ENCODE data around the gene ZNF575.

The ZNF575 gene

GRCh38 chr19:43532962-43533545, at the start of gene ZNF575:
Gene ZNF575, plus strand, starts transcription at chr19:43533188. Its CDS starts 1,235 bp downstream, at chr19:43534423.
- DNase-seq (ENCODE audit: low read depth): peak; percentile 93

GRCh38 chr19:43483281-43483680, 49.7 kb upstream of the ZNF575 start:
- DNase-seq (ENCODE audit: low read depth): no peak

GRCh38 chr19:43485951-43486350, 47.0 kb upstream of the ZNF575 start:
- no peak for DNase-seq (ENCODE audit: low read depth)

GRCh38 chr19:43486412-43486811, 46.6 kb upstream of the ZNF575 start:
- no peak for DNase-seq (ENCODE audit: low read depth)

- no peak for DNase-seq (ENCODE audit: low read depth)
Observed at GRCh38 chr19:43488179-43488578, 44.8 kb upstream of the ZNF575 start.

GRCh38 chr19:43489310-43489709, 43.7 kb upstream of the ZNF575 start:
- DNase-seq (ENCODE audit: low read depth): no peak

GRCh38 chr19:43489979-43490599, 42.9 kb upstream of the ZNF575 start:
- DNase-seq (ENCODE audit: low read depth): no peak

- DNase-seq (ENCODE audit: low read depth): no peak
Observed at GRCh38 chr19:43490759-43491158, 42.2 kb upstream of the ZNF575 start.

GRCh38 chr19:43495082-43495481, 37.9 kb upstream of the ZNF575 start:
- DNase-seq (ENCODE audit: low read depth): no peak

GRCh38 chr19:43496960-43497359, 36.0 kb upstream of the ZNF575 start:
- DNase-seq (ENCODE audit: low read depth): no peak

- DNase-seq (ENCODE audit: low read depth): no peak
Observed at GRCh38 chr19:43498233-43498842, 34.6 kb upstream of the ZNF575 start.

- no peak for DNase-seq (ENCODE audit: low read depth)
Observed at GRCh38 chr19:43499042-43499441, 33.9 kb upstream of the ZNF575 start.

- no peak for DNase-seq (ENCODE audit: low read depth)
Observed at GRCh38 chr19:43501661-43502418, 31.1 kb upstream of the ZNF575 start.

GRCh38 chr19:43502419-43502976, 30.5 kb upstream of the ZNF575 start:
- no peak for DNase-seq (ENCODE audit: low read depth)

- DNase-seq (ENCODE audit: low read depth): peak; percentile 90
Observed at GRCh38 chr19:43503501-43504425, 29.2 kb upstream of the ZNF575 start.

GRCh38 chr19:43504426-43505185, 28.4 kb upstream of the ZNF575 start, which contains the start of gene PHLDB3:
Gene PHLDB3, minus strand, starts transcription at chr19:43504746. Its CDS starts 628 bp downstream, at chr19:43504118.
- DNase-seq (ENCODE audit: low read depth): peak; percentile 27

- DNase-seq (ENCODE audit: low read depth): no peak
Observed at GRCh38 chr19:43505186-43505456, 27.9 kb upstream of the ZNF575 start.

- DNase-seq (ENCODE audit: low read depth): no peak
Observed at GRCh38 chr19:43505941-43506340, 27.0 kb upstream of the ZNF575 start.

GRCh38 chr19:43506629-43507028, 26.4 kb upstream of the ZNF575 start:
- no peak for DNase-seq (ENCODE audit: low read depth)

GRCh38 chr19:43507880-43508279, 25.1 kb upstream of the ZNF575 start:
- no peak for DNase-seq (ENCODE audit: low read depth)

GRCh38 chr19:43510713-43511112, 22.3 kb upstream of the ZNF575 start:
- no peak for DNase-seq (ENCODE audit: low read depth)

Data from iris pigment epithelial cell (primary cell).